ENCODE measurements around the gene SARS2.

- TF ChIP-seq ZNF274 (IDR thresholded peaks at IDR 0.05; ENCODE audit: low read depth, low read length): no peak
- TF ChIP-seq SUZ12 (IDR thresholded peaks at IDR 0.05; ENCODE audit: extremely low read depth, insufficient read depth, insufficient read length): no peak
Observed at GRCh38 chr19:38920602-38921419, 9.8 kb downstream of the SARS2 start.
